Skeletal muscle tissue (tissue), 4 donors: ENCODE measurements around the gene PSAP. TPM values are rescaled to one million over a fixed set of nuclear protein-coding genes. Genes with fewer than 3 reads are reported as not detected.
A peak's percentile ranks its signal among the peaks of the same experiment; 100 is the strongest.
"Not testable (repeated sequence)": the region's sequence is repeated elsewhere in the genome, so short reads cannot be mapped to it uniquely, and the experiment has no call there.

Experiments used
- H3K27ac ChIP-seq: one replicate; pipeline ENCODE4 v1.7.0; 2013; ENCODE audit warnings: mild to moderate bottlenecking, low read depth, low read length, inconsistent platforms
- H3K27me3 ChIP-seq, 3 donors: one replicate each; pipeline ENCODE4 v1.7.0; 2013; ENCODE audit warnings: low read length in 3 of 3; ENCODE audit not compliant: control insufficient read depth in 3 of 3, insufficient read depth in 3 of 3
- H3K36me3 ChIP-seq, 3 donors: one replicate each; pipeline ENCODE4 v1.7.0; 2013; ENCODE audit warnings: low read length in 3 of 3; ENCODE audit not compliant: control insufficient read depth in 3 of 3, insufficient read depth in 3 of 3
- H3K4me1 ChIP-seq, 3 donors: one replicate each; pipeline ENCODE4 v1.7.0; 2013; ENCODE audit warnings: low read length in 3 of 3, mild to moderate bottlenecking in 3 of 3; ENCODE audit not compliant: control insufficient read depth in 3 of 3, insufficient read depth in 3 of 3
- H3K4me3 ChIP-seq, 3 donors: one replicate each; pipeline ENCODE4 v1.7.0; 2013; ENCODE audit warnings: low read length in 3 of 3
- H3K9ac ChIP-seq, 3 donors: one replicate each; pipeline ENCODE4 v1.7.0; 2013; ENCODE audit warnings: low read length in 3 of 3, mild to moderate bottlenecking in 3 of 3, moderate library complexity in 2 of 3, low read depth in 1 of 3
- H3K9me3 ChIP-seq, 3 donors: one replicate each; pipeline ENCODE4 v1.7.0; 2013; ENCODE audit warnings: low read length in 3 of 3; ENCODE audit not compliant: control insufficient read depth in 3 of 3
- total RNA-seq: library from RNA; depleted of rRNA; stranded (reverse); fragments of >200 nt; gene quantifications from one replicate; pipeline ENCODE4 v1.2.3, GENCODE V29; 2014
- donor health status: Osteomylitis.

The PSAP gene
- total RNA-seq, 1 donor from 2014 or later = 369 TPM

DNA sequence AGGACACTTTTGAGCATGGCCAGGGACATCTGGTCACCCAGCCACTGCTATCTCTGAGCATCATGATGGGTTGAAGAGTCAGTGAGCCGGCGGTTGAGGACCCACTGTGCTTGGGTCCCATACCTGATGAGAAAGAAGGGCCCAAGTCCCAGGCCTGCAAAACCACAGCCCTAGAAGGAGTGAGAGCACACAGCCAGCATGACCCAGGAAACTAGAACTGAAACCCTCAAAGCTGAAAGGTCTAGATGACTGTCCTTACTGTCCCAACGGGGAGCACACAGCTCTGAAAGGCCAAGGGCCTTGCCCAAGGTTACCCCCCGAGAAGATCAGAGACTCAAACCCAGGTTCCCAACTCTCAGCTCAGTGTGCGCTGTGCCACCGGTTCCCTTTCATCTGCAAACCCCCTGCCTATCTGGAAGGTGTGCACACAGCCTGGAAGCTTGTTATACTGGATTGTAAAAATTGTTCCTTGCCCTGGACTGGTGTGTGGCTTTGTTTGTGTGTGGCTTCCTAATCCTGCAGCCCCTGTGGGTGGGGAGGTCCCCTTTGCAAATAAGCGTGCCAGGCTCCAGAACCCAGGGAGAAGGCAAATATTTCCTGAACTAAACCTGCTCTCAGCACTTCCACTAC is 22.6 kb upstream of the PSAP start:
- H3K27ac ChIP-seq = no peak overlapping the region
- H3K9me3 ChIP-seq = no peaks in the 10 kb centered on the region
- no peaks in the 10 kb centered on the region for H3K27me3 ChIP-seq
- no peaks in the 10 kb centered on the region for H3K36me3 ChIP-seq
- no peak overlapping the region for H3K4me3 ChIP-seq
- no peak overlapping the region for H3K9ac ChIP-seq
- H3K4me1 ChIP-seq = peaks cover 0 to 4% (median 2%) of the 10 kb centered on the region in 3 donors

DNA sequence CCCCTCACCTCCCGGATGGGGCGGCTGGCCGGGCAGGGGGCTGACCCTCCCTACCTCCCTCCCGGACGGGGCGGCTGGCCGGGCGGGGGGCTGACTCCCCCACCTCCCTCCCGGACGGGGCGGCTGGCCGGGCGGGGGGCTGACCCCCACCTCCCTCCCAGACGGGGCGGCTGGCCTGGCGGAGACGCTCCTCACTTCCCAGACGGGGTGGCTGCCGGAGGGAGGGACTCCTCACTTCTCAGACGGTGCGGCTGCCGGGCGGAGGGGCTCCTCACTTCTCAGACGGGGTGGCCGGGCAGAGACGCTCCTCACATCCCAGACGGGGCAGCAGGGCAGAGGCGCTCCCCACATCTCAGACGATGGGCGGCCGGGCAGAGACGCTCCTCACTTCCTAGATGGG is 18.6 kb upstream of the PSAP start:
- not testable (repeated sequence) for H3K9ac ChIP-seq, H3K4me3 ChIP-seq, H3K27me3 ChIP-seq, H3K4me1 ChIP-seq, H3K36me3 ChIP-seq, H3K27ac ChIP-seq, H3K9me3 ChIP-seq

DNA sequence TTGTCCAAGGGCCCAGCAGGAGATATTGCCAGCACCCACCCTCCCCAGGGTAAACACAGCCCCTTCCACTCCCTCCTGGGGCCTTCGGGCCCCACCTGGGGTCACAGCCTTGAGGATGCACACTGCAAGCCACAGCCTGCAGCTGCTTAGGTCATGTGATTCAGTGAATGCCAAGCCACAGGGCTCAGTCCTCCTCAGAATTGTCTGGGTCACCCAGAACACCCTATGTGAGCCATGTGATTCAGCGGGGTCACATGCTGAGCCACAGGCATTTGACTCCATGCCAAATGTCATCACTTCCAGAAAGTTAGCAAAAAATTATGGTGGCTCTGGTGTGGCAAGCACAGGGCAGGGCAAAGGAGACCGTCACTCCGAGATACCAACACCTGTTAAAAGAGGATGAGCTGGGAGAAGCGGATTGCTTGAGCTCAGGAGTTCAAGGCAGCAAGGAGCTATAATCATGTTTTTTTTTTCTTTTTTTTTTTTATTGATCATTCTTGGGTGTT is 17.2 kb upstream of the PSAP start:
- H3K36me3 ChIP-seq = no peaks in the 10 kb centered on the region
- peak overlapping the region; percentile 70 for H3K27ac ChIP-seq
- H3K4me1 ChIP-seq = peaks cover 6 to 9% (median 8%) of the 10 kb centered on the region in 3 donors
- no peak overlapping the region for H3K4me3 ChIP-seq
- H3K9me3 ChIP-seq = no peaks in the 10 kb centered on the region
- H3K27me3 ChIP-seq = no peaks in the 10 kb centered on the region
- H3K9ac ChIP-seq = peak overlapping the region in 1 of 3 donors; percentile 25

DNA sequence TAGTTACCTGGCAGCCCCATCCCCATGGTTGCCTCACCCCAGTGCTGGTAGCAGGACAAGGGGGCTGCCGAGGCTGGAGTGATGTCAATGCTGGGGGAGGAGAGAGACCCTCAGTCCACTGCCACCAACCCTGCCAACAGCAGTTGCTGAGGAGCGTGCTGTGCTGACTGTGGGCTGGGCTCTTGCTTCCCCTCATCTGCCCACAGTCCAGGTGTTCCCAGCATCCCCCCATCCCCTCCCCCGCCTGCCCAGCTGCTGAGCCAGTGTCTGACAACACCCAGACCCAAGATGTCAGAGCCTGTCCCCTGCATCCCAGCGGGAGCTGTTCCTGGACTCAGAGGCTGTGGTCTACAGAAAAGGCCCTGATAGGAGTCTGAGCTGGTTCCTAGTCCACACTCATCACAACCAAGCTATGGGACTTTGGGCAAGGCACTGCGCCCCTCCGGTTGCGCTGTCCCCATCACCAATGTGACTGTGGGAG is 14.6 kb upstream of the PSAP start:
- Histone ChIP-seq H3K4me3 (no peak overlapping the region), H3K9ac (no peak overlapping the region), H3K4me1 (peaks cover 12 to 29% (median 19%) of the 10 kb centered on the region in 3 donors), H3K27ac (no peak overlapping the region), H3K27me3 (no peaks in the 10 kb centered on the region), H3K9me3 (no peaks in the 10 kb centered on the region), H3K36me3 (no peaks in the 10 kb centered on the region)

DNA sequence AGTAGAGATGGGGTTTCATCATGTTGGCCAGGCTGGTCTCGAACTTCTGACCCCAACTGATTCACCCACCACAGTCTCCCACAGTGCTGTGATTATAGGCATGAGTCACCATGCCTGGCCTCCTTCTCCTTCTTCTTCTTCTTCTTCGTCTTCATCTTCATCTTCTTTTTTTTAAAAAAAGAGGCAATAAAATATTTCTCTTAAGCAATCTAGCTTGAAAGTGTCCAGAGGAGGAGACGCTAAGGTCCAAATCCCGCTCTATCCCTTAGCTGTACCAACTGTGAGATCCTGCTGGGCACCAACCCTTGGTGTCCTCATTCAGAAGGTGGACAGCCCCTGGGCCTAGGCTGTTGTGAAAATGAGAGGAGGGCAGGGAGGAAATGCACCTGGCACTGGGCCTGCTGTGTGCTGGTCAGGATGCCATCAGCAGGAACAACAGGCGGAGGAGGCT is 13.9 kb upstream of the PSAP start:
- H3K4me1 ChIP-seq = peaks cover 17 to 35% (median 24%) of the 10 kb centered on the region in 3 donors
- peak overlapping the region in 1 of 3 donors; percentile 3 for H3K9ac ChIP-seq
- no peaks in the 10 kb centered on the region for H3K36me3 ChIP-seq
- H3K9me3 ChIP-seq = no peaks in the 10 kb centered on the region
- no peaks in the 10 kb centered on the region for H3K27me3 ChIP-seq
- no peak overlapping the region for H3K4me3 ChIP-seq
- H3K27ac ChIP-seq = no peak overlapping the region

DNA sequence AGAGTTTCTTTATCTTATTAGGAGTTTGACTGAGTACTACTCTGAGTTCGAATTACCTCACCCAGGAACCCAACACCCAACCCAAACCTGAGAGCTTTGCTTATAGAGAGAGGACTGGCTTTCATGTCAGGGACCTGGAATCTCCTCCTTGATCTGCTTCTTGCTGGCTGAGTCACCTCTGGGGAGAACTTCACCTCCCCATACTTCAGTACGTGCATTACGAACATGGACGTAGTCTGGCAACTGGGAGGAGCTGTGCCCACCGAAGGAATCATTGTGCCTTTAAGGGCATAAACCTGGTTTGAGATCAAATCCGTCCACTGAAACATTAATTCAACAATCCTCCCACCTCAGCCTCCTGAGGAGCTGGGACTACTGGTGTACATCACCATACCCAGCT is 12.2 kb upstream of the PSAP start:
- no peak overlapping the region for H3K4me3 ChIP-seq
- no peaks in the 10 kb centered on the region for H3K36me3 ChIP-seq
- H3K27me3 ChIP-seq = no peaks in the 10 kb centered on the region
- peak overlapping the region; percentile 40 for H3K27ac ChIP-seq
- peaks cover 22 to 45% (median 27%) of the 10 kb centered on the region in 3 donors for H3K4me1 ChIP-seq
- no peak overlapping the region for H3K9ac ChIP-seq
- H3K9me3 ChIP-seq = no peaks in the 10 kb centered on the region

DNA sequence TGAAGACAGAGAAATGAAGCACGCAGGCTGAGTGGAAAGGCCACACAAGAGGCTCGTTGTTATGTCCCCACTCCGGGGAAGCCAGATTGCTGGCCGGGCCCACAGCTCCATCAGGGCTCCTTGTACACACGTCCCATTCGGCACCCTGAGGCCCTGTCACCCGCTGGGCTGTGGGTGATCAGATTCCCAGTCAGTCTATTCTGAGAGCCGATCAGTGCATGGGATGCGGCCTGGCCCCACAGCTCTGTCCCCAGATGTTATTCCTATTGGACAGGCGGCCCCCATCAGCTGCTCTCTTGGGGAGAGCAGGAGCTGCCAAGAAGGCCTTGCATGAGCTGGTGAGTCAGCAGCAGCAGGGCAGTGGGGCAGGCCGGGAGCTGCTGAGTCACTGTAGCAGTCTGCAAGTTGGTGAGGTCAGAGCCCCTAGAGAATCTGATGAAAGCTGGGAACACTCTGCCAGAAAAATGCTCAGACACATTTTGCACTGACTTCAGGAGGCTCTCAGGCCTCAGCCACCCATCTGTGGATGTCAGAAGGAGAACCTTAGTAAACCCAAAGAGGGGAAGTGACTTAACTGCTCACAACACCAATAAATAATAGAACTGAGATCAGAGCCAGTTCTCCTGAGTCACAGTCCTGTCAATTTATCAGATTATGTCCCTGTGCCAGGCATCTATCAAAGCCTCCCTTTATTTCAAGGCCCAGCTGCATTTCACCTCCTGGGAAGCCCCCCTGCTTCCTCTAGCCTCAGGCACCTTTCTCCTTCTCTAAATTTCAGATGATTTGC is 9.4 kb upstream of the PSAP start:
- Histone ChIP-seq H3K4me1 (peaks cover 19 to 43% (median 25%) of the 10 kb centered on the region in 3 donors), H3K27ac (peak overlapping the region; percentile 98), H3K9me3 (no peaks in the 10 kb centered on the region), H3K36me3 (no peaks in the 10 kb centered on the region), H3K4me3 (peak overlapping the region in 2 of 3 donors; percentile 30 to 61), H3K9ac (peak overlapping the region; percentile 66 to 77 (median 74)), H3K27me3 (no peaks in the 10 kb centered on the region)

DNA sequence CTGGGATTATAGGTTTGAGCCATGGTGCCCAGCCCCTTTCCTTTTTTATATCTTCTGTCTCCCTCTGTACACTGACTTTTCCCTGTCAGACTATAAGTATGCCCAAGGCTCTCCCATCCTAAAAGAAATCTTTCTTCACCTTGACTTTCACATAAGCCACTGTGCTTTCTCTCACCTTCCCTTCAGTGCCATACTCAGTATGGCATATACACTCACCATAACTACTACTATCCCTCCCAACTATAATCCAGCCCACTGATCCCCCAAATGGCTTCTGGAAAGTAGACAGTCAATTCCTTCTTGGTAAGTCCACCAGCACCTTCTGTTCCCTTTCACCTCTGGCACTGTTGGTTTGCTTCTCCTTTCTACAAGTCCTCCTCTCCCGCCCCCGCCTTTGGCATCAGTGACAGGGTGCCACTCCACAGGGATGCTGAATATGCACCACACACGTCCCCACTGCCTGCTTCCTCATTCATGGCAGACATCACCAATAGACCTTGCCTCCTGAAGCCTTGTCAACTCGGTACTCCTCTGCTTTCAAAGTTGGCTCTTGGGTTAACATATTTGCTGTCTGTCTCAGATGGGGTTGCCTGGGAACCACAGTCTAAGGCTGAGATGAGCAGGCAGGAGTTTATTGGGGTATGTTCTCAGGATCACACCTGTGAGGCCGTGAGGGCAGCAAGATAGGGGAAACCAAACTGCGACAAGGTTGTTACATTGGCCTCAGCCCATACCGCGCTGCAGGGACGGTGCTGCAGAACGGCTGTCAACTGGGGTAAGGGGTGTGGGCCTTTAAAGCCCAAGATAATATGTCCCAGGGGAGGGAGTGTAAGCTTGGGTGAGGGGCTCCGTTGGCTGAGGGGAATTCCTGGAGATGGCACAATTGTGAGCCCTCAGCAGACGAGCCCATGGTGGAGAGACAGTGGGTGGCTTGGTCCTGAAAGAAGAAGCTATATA is 7.2 kb upstream of the PSAP start:
- H3K9me3 ChIP-seq = no peaks in the 10 kb centered on the region
- no peak overlapping the region for H3K9ac ChIP-seq
- H3K4me1 ChIP-seq = peaks cover 19 to 41% (median 25%) of the 10 kb centered on the region in 3 donors
- no peak overlapping the region for H3K4me3 ChIP-seq
- H3K27ac ChIP-seq = no peak overlapping the region
- H3K36me3 ChIP-seq = no peaks in the 10 kb centered on the region
- no peaks in the 10 kb centered on the region for H3K27me3 ChIP-seq

DNA sequence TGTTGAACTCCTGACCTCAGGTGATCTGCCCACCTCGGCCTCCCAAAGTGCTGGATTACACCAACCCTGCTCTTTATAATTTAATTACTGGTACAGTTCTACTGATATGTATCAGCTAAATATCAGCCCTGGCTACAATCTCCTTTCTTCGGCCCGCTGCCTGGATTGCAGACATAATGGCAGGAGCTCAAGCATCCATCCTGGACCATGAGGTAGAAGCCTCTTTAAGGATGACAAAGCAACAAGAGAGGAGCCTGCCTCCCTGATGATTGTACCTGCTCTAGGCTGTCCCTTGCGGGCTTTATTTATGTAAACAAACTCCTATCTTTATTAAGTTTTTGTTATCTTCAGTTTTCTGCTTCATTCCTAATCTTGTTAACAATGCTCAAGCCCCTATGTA is 5.6 kb upstream of the PSAP start:
- no peaks in the 10 kb centered on the region for H3K36me3 ChIP-seq
- H3K27ac ChIP-seq = no peak overlapping the region
- H3K4me3 ChIP-seq = no peak overlapping the region
- peaks cover 17 to 34% (median 19%) of the 10 kb centered on the region in 3 donors for H3K4me1 ChIP-seq
- no peak overlapping the region for H3K9ac ChIP-seq
- H3K27me3 ChIP-seq = no peaks in the 10 kb centered on the region
- no peaks in the 10 kb centered on the region for H3K9me3 ChIP-seq
